Tongue (tissue), 2 donors: ENCODE results near the gene CPNE5. TPM values are rescaled to one million over a fixed set of nuclear protein-coding genes. Genes with fewer than 3 reads are reported as not detected.

Source experiments
- DNase-seq: peaks from one replicate; pipeline ENCODE4 v3.0.0-alpha.2; 2015
- total RNA-seq: library from RNA; depleted of rRNA; stranded (reverse); fragments of >200 nt; gene quantifications from one replicate; pipeline ENCODE4 v1.2.3, GENCODE V29; 2014

CPNE5 gene
- total RNA-seq, 1 donor from 2014 or later = 8.7 TPM

GRCh38 chr6:36700071-36700812 is 139.0 kb downstream of the CPNE5 start:
- no peak for DNase-seq

- no peak for DNase-seq
Measured at GRCh38 chr6:36699348-36699747, 139.9 kb downstream of the CPNE5 start.

- DNase-seq = no peak
Measured at GRCh38 chr6:36698871-36699271, 140.4 kb downstream of the CPNE5 start.

- DNase-seq = no peak
Measured at GRCh38 chr6:36698196-36698595, 141.0 kb downstream of the CPNE5 start.

GRCh38 chr6:36697481-36697903 is 141.8 kb downstream of the CPNE5 start, which contains the start of gene RAB44:
RAB44 (plus strand) TSS chr6:36697826; CDS start chr6:36704236, 6,410 bp downstream.
- no peak for DNase-seq

GRCh38 chr6:36695414-36695813 is 143.8 kb downstream of the CPNE5 start:
- DNase-seq = no peak

GRCh38 chr6:36694616-36695015 is 144.6 kb downstream of the CPNE5 start:
- DNase-seq = no peak

GRCh38 chr6:36692861-36693702 is 146.2 kb downstream of the CPNE5 start:
- DNase-seq = peak; percentile 50

GRCh38 chr6:36692220-36692619 is 147.0 kb downstream of the CPNE5 start:
- no peak for DNase-seq

- DNase-seq = no peak
Measured at GRCh38 chr6:36691612-36692011, 147.6 kb downstream of the CPNE5 start.

- DNase-seq = no peak
Measured at GRCh38 chr6:36691011-36691410, 148.2 kb downstream of the CPNE5 start.

Other genes with a start within 250 kb of the CPNE5 start
- 285 TPM for gene SRSF3, start 245.1 kb downstream of the CPNE5 start, total RNA-seq
- 99.0 TPM for gene CDKN1A, start 160.7 kb downstream of the CPNE5 start, total RNA-seq
- 0.62 TPM for gene RAB44, start 141.6 kb downstream of the CPNE5 start, total RNA-seq
- gene PPIL1, start 35.4 kb upstream of the CPNE5 start, total RNA-seq = 29.1 TPM
- 40.0 TPM for gene C6orf89, start 46.5 kb upstream of the CPNE5 start, total RNA-seq
- 25.3 TPM for gene PI16, start 115.3 kb upstream of the CPNE5 start, total RNA-seq
- gene MTCH1, start 146.8 kb upstream of the CPNE5 start, total RNA-seq = 157 TPM
- gene FGD2, start 166.2 kb upstream of the CPNE5 start, total RNA-seq = 13.1 TPM